HG02642 (cell line): ENCODE measurements around the gene RBM47.

Source experiments
- ATAC-seq: cut with Tn5 transposase; IDR thresholded peaks from one replicate; pipeline ENCODE4 v1.9.1; 2021; ENCODE audit warnings: mild to moderate bottlenecking; ENCODE audit not compliant: unreplicated experiment, poor library complexity

Gene RBM47

GRCh38 chr4:40626183-40626990 lies 3.3 kb downstream of the RBM47 start:
- ATAC-seq: no peak

GRCh38 chr4:40623707-40624106 lies 6.0 kb downstream of the RBM47 start:
- no peak for ATAC-seq

- ATAC-seq: peak; percentile 43
Measured at GRCh38 chr4:40622913-40623312, 6.8 kb downstream of the RBM47 start.

- ATAC-seq: peak; percentile 53
Measured at GRCh38 chr4:40621592-40622512, 7.8 kb downstream of the RBM47 start.

- peak; percentile 29 for ATAC-seq
Measured at GRCh38 chr4:40621229-40621591, 8.5 kb downstream of the RBM47 start.

GRCh38 chr4:40619600-40619999 lies 10.1 kb downstream of the RBM47 start:
- no peak for ATAC-seq

GRCh38 chr4:40617872-40618271 lies 11.8 kb downstream of the RBM47 start:
- ATAC-seq: no peak

- ATAC-seq: no peak
Measured at GRCh38 chr4:40614031-40614430, 15.6 kb downstream of the RBM47 start.

GRCh38 chr4:40613456-40613855 lies 16.2 kb downstream of the RBM47 start:
- no peak for ATAC-seq

GRCh38 chr4:40612831-40613230 lies 16.8 kb downstream of the RBM47 start:
- no peak for ATAC-seq

- no peak for ATAC-seq
Measured at GRCh38 chr4:40612283-40612682, 17.4 kb downstream of the RBM47 start.

- ATAC-seq: no peak
Measured at GRCh38 chr4:40608628-40609027, 21.0 kb downstream of the RBM47 start.

GRCh38 chr4:40607221-40607620 lies 22.4 kb downstream of the RBM47 start:
- no peak for ATAC-seq

GRCh38 chr4:40606239-40606767 lies 23.4 kb downstream of the RBM47 start:
- no peak for ATAC-seq

- ATAC-seq: no peak
Measured at GRCh38 chr4:40603281-40603680, 26.4 kb downstream of the RBM47 start.

- ATAC-seq: no peak
Measured at GRCh38 chr4:40601641-40602040, 28.0 kb downstream of the RBM47 start.

- ATAC-seq: no peak
Measured at GRCh38 chr4:40600850-40601249, 28.8 kb downstream of the RBM47 start.

GRCh38 chr4:40599431-40599830 lies 30.2 kb downstream of the RBM47 start:
- ATAC-seq: no peak

GRCh38 chr4:40596522-40596921 lies 33.1 kb downstream of the RBM47 start:
- no peak for ATAC-seq

- no peak for ATAC-seq
Measured at GRCh38 chr4:40595981-40596380, 33.7 kb downstream of the RBM47 start.
